Measurements from ENCODE around the gene UBE2QL1. TPM values are rescaled to one million over a fixed set of nuclear protein-coding genes. Genes with fewer than 3 reads are reported as not detected.

Gene UBE2QL1
- total RNA-seq, 1 experiment from 2014 or later = not detected

GRCh38 chr5:6469836-6470235 is 21.2 kb downstream of the UBE2QL1 start:
- H3K9me3 ChIP-seq (ENCODE audit: control insufficient read depth in 1 of 2, insufficient read depth in 1 of 2, low read depth in 1 of 2, low read length in 2 of 2) = no peaks in the 10 kb centered on the region
- no peak overlapping the region for H3K4me3 ChIP-seq (replicated peaks in 1 of 2; ENCODE audit: low read depth in 1 of 2, low read length in 2 of 2)
- no peak for ATAC-seq
- peaks cover 22% of the 10 kb centered on the region for H3K27me3 ChIP-seq (ENCODE audit: insufficient read depth, low read length)
- POLR2A ChIA-PET = no interaction called here
- H3K36me3 ChIP-seq (ENCODE audit: control insufficient read depth in 1 of 2, insufficient read depth in 2 of 2, low read length in 2 of 2) = no peaks in the 10 kb centered on the region
- H4K20me1 ChIP-seq (ENCODE audit: insufficient read depth) = no peaks in the 10 kb centered on the region
- BruUV-seq (replicated peaks) = no TSS peak
- H2AFZ ChIP-seq (ENCODE audit: low read depth, low read length, poor library complexity, severe bottlenecking) = no peak overlapping the region
- CTCF ChIA-PET = no interaction called here
- H3K4me2 ChIP-seq (ENCODE audit: low read length) = no peak overlapping the region
- TF ChIP-seq TCF7L2 (IDR thresholded peaks at IDR 0.05; ENCODE audit: borderline replicate concordance, extremely low read depth, insufficient read depth, insufficient read length) (no peak), ZFX (IDR thresholded peaks at IDR 0.05) (no peak), ZNF274 (IDR thresholded peaks at IDR 0.05; ENCODE audit: low read depth, low read length) (no peak), SIN3A (IDR thresholded peaks at IDR 0.05; ENCODE audit: low read depth) (no peak), JUND (IDR thresholded peaks at IDR 0.05) (no peak), FOSL1 (IDR thresholded peaks at IDR 0.05; ENCODE audit: low read depth) (no peak), YY1 (IDR thresholded peaks at IDR 0.05; ENCODE audit: extremely low read depth, insufficient replicate concordance, low read depth, low read length) (no peak), CBX3 (IDR thresholded peaks at IDR 0.05; ENCODE audit: low read depth) (no peak), POLR2AphosphoS5 (IDR thresholded peaks at IDR 0.05; ENCODE audit: low read depth, low read length) (no peak), RAD21 (IDR thresholded peaks at IDR 0.05; ENCODE audit: low read depth) (no peak), CEBPB (IDR thresholded peaks at IDR 0.05; ENCODE audit: low read depth) (no peak), EZH2phosphoT487 (IDR thresholded peaks at IDR 0.05; ENCODE audit: borderline replicate concordance) (no peak), POLR2A (IDR thresholded peaks at IDR 0.05; ENCODE audit: borderline replicate concordance, extremely low read depth, insufficient read depth, insufficient read length) (no peak), ZBTB33 (IDR thresholded peaks at IDR 0.05; ENCODE audit: extremely low read depth, insufficient replicate concordance, low read length) (no peak)
- TF ChIP-seq, protein P1, sequence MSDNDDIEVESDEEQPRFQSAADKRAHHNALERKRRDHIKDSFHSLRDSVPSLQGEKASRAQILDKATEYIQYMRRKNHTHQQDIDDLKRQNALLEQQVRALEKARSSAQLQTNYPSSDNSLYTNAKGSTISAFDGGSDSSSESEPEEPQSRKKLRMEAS (IDR thresholded peaks at IDR 0.05) = no peak
- TF ChIP-seq, protein P2, sequence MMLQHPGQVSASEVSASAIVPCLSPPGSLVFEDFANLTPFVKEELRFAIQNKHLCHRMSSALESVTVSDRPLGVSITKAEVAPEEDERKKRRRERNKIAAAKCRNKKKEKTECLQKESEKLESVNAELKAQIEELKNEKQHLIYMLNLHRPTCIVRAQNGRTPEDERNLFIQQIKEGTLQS (IDR thresholded peaks at IDR 0.05) = no peak
- no peak for DNase-seq (ENCODE audit: low read depth, low spot score)
- H3K4me1 ChIP-seq (ENCODE audit: control insufficient read depth in 1 of 2, insufficient read depth in 2 of 2, low read length in 2 of 2) = no peaks in the 10 kb centered on the region
- intact Hi-C loops (cut with micrococcal nuclease) = no loop called here
- no peak overlapping the region for H3K9ac ChIP-seq (ENCODE audit: low read length)
- no peaks in the 10 kb centered on the region for H3K79me2 ChIP-seq (ENCODE audit: insufficient read depth, low read length)
- RAD21 ChIA-PET (ENCODE audit: low non-redundant PET in 1 of 2, low total read pairs in 2 of 2, uncharacterized antibody in 2 of 2, unreplicated experiment in 2 of 2) = no interaction called here
- H3K27ac ChIP-seq (ENCODE audit: low read depth, low read length) = no peak overlapping the region
- H3K9me2 ChIP-seq (ENCODE audit: insufficient read depth) = no peaks in the 10 kb centered on the region

Data from HCT116 (cell line).